ENCODE data around the gene MED6. TPM values are rescaled to one million over a fixed set of nuclear protein-coding genes. Genes with fewer than 3 reads are reported as not detected.

MED6 gene
- polyA plus RNA-seq, 1 donor (not counting 4 experiments of a cell fraction or from before 2014, with no cell fraction given) = 52.6 TPM

- no peak within 1 kb of the TSS for H3K27ac ChIP-seq (ENCODE audit: control insufficient read depth, insufficient read depth, low read length)
- no peak for FAIRE-seq
Observed at GRCh38 chr14:70534904-70535303, 65.6 kb downstream of the MED6 start, which contains the start of gene ADAM20. Gene ADAM20 (minus strand): TSS chr14:70535004. CDS start chr14:70524757, 10,247 bp downstream.

More at GRCh38 chr14:70534904-70535303, 65.6 kb downstream of the MED6 start, which contains the start of gene ADAM20:
- dilution Hi-C loops (cut with MboI; ENCODE audit: extremely low pct_ligation_motif_present, low sequenced_read_pairs) = no loop called here
- Histone ChIP-seq H4K20me1 (ENCODE audit: control insufficient read depth, extremely low read depth, insufficient read depth, low read length) (no peaks in the 10 kb centered on the region), H3K4me1 (ENCODE audit: control insufficient read depth, extremely low read depth, insufficient read depth, low read length) (no peaks in the 10 kb centered on the region), H3K79me2 (ENCODE audit: control insufficient read depth, insufficient read depth, low read length) (no peaks in the 10 kb centered on the region), H3K4me3 (ENCODE audit: control insufficient read depth in 2 of 3, extremely low read depth in 1 of 3, insufficient read depth in 2 of 3, low read depth in 1 of 3, low read length in 3 of 3) (no peak within 1 kb of the TSS), H3K9ac (ENCODE audit: control insufficient read depth, extremely low read depth, insufficient read depth, low read length) (no peak within 1 kb of the TSS), H3K4me2 (ENCODE audit: control insufficient read depth, extremely low read depth, insufficient read depth, low read depth, low read length) (no peak within 1 kb of the TSS), H3K9me1 (ENCODE audit: control insufficient read depth, extremely low read depth, insufficient read depth, low read length) (no peaks in the 10 kb centered on the region), H3K27me3 (ENCODE audit: control insufficient read depth, extremely low read depth, insufficient read depth, low read length) (no peaks in the 10 kb centered on the region), H3K36me3 (ENCODE audit: control insufficient read depth in 2 of 2, extremely low read depth in 1 of 2, insufficient read depth in 2 of 2, low read length in 2 of 2) (no peaks in the 10 kb centered on the region), H2AFZ (ENCODE audit: control insufficient read depth, low read length) (no peak within 1 kb of the TSS), H3K9me3 (ENCODE audit: control insufficient read depth, low read depth, low read length) (no peaks in the 10 kb centered on the region)
- no peak for TF ChIP-seq EZH2 (IDR thresholded peaks at IDR 0.05; ENCODE audit: low read length)
- no peak for TF ChIP-seq CTCF (optimal IDR thresholded peaks at IDR 0.05 in 1 of 3, IDR thresholded peaks at IDR 0.05 in 1 of 3, conservative IDR thresholded peaks at IDR 0.05 in 1 of 3; ENCODE audit: extremely low read depth in 1 of 3, insufficient read depth in 2 of 3, low read length in 3 of 3)
- no peak for DNase-seq (ENCODE audit: low read depth, low spot score)

Small RNAs within 50 kb of the gene (small RNA-seq; reads per million reads assigned to genes)
- 0 reads per million in 3 experiments for gene RN7SL77P (ENCODE audit: insufficient read length in 3 of 3, low read depth in 3 of 3, low replicate concordance in 1 of 3)

Other genes with a start within 250 kb of the MED6 start
- 28.5 to 44.1 TPM (median 31.0 TPM) in 3 replicates for gene COX16, start 241.0 kb downstream of the MED6 start, polyA plus RNA-seq
- gene SYNJ2BP, start 183.6 kb downstream of the MED6 start, polyA plus RNA-seq = 19.3 to 31.4 TPM (median 20.6 TPM) in 3 replicates
- gene ADAM21, start 148.5 kb downstream of the MED6 start, polyA plus RNA-seq = 0.69 to 1.2 TPM (median 0.77 TPM) in 3 replicates
- gene ADAM20, start 65.7 kb downstream of the MED6 start, polyA plus RNA-seq = 0.08 to 0.09 TPM in 2 of 3 replicates, not detected in the other
- gene TTC9, start 41.3 kb upstream of the MED6 start, polyA plus RNA-seq = 0.50 to 0.85 TPM (median 0.59 TPM) in 3 replicates
- 6.5 to 9.4 TPM (median 7.2 TPM) in 3 replicates for gene MAP3K9, start 208.9 kb upstream of the MED6 start, polyA plus RNA-seq